Naive B cell (primary cell): ENCODE data around the gene CLCN2. TPM values are rescaled to one million over a fixed set of nuclear protein-coding genes. Genes with fewer than 3 reads are reported as not detected.

ENCODE experiments used
- ATAC-seq, 2 donors: fragments of 150-1000 bp; cut with Tn5 transposase; 2 replicates each; pipeline ENCODE4 v1.10.0; 2021; ENCODE audit warnings: low read depth in 2 of 2, mild to moderate bottlenecking in 2 of 2, moderate library complexity in 2 of 2
- DNase-seq: peaks from one replicate; pipeline ENCODE4 v3.0.0; 2022
- H3K27ac Mint-ChIP-seq, 6 donors: one replicate each; pipeline ENCODE4 v1.8.0; 2020 to 2022; ENCODE audit warnings: mild to moderate bottlenecking in 6 of 6, mixed read lengths in 6 of 6, moderate library complexity in 5 of 6, inconsistent platforms in 2 of 6
- H3K27me3 Mint-ChIP-seq, 3 donors: one replicate each; pipeline ENCODE4 v1.8.0; 2021 to 2022; ENCODE audit warnings: mixed read lengths in 3 of 3, mild to moderate bottlenecking in 1 of 3
- H3K36me3 Mint-ChIP-seq, 2 donors: one replicate each; pipeline ENCODE4 v1.8.0; 2020 to 2022; ENCODE audit warnings: mixed read lengths in 2 of 2, inconsistent platforms in 1 of 2, mild to moderate bottlenecking in 1 of 2
- H3K4me1 Mint-ChIP-seq, 3 donors: one replicate each; pipeline ENCODE4 v1.8.0; 2020 to 2022; ENCODE audit warnings: mixed read lengths in 3 of 3, inconsistent platforms in 1 of 3, mild to moderate bottlenecking in 1 of 3, moderate library complexity in 1 of 3
- H3K4me3 Mint-ChIP-seq, 8 donors: one replicate each; pipeline ENCODE4 v1.8.0; 2020 to 2022; ENCODE audit warnings: mild to moderate bottlenecking in 8 of 8, mixed read lengths in 8 of 8, moderate library complexity in 8 of 8, inconsistent platforms in 2 of 8
- H3K9me3 Mint-ChIP-seq, 7 donors: one replicate each; pipeline ENCODE4 v1.8.0; 2020 to 2022; ENCODE audit warnings: mixed read lengths in 7 of 7, mild to moderate bottlenecking in 5 of 7, inconsistent platforms in 2 of 7, moderate library complexity in 1 of 7
- polyA plus RNA-seq, 6 donors: library from polyadenylated mRNA; unstranded; fragments of 300-500 nt; fragmentation: Illumina TruSeq; gene quantifications; one replicate each; pipeline ENCODE4 v1.2.3, GENCODE V29; 2021; ENCODE audit warnings: low read depth in 6 of 6

The CLCN2 gene
- polyA plus RNA-seq, result 1 to 10 TPM in 3 of 6 donors, under 1 TPM in 1, not detected in 2; 0.35 to 1.8 (median 1.3) TPM

- H3K9me3 Mint-ChIP-seq, result no peaks in the 10 kb centered on the region
- H3K27ac Mint-ChIP-seq, result peak within 1 kb of the TSS; percentile 67 to 93 (median 88)
- ATAC-seq (peak; percentile 6 to 9), DNase-seq (peak; percentile 50)
- peaks cover 0 to 11% (median 5%) of the 10 kb centered on the region in 3 donors for H3K27me3 Mint-ChIP-seq
- H3K4me3 Mint-ChIP-seq, result peak within 1 kb of the TSS; percentile 87 to 98 (median 96)
- H3K36me3 Mint-ChIP-seq, result no peaks in the 10 kb centered on the region
- peaks cover 28 to 33% (median 29%) of the 10 kb centered on the region in 3 donors for H3K4me1 Mint-ChIP-seq
These were observed at the start of gene CLCN2, which contains the start of gene POLR2H for GRCh38 chr3:184361532-184361931. Gene CLCN2, minus strand, starts transcription at chr3:184361605. Its CDS starts 126 bp downstream, at chr3:184361479. Gene POLR2H, plus strand, starts transcription at chr3:184361710. Its CDS starts 1,783 bp downstream, at chr3:184363493.

GRCh38 chr3:184409946-184410500 lies 48.6 kb upstream of the CLCN2 start:
- H3K4me1 Mint-ChIP-seq, result no peaks in the 10 kb centered on the region
- no peaks in the 10 kb centered on the region for H3K36me3 Mint-ChIP-seq
- no peak for DNase-seq
- H3K9me3 Mint-ChIP-seq, result peaks cover 0 to 1% (median 0%) of the 10 kb centered on the region in 7 donors
- H3K4me3 Mint-ChIP-seq, result no peak overlapping the region
- no peak for ATAC-seq
- H3K27me3 Mint-ChIP-seq, result peaks cover 8 to 29% (median 14%) of the 10 kb centered on the region in 3 donors
- no peak overlapping the region for H3K27ac Mint-ChIP-seq

DNA sequence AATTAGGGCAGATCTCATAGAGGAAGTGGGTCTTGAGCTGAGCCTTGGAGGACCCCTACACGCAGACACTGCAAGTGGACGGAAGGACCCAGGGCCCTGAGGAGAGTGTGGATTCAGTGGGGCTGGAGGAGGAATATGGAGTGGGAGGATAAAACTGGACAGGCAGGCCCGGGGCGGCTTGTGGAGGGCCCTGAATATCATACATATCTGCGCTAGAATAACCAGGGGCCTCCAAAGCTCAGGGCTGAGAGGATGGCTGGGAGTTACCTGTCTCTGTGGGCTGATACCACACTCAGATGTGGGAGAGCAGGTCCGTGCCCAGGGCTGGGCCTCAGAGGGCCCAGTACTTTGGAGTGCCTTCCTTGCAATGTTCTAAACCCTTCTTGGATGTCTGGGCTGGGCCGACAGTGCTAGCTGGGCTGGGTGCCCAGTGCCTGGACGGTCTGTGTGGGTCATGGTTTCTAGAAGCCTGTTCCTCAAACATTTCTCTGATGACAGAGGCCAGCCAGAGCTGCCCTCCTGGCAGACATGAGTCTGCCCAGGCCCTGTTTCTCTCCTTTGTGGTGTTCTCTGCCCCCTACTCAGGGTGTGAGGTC lies 48.0 kb upstream of the CLCN2 start:
- ATAC-seq (no peak), DNase-seq (no peak)
- no peak overlapping the region for H3K27ac Mint-ChIP-seq
- H3K9me3 Mint-ChIP-seq, result peaks cover 0 to 1% (median 0%) of the 10 kb centered on the region in 7 donors
- H3K36me3 Mint-ChIP-seq, result no peaks in the 10 kb centered on the region
- H3K4me1 Mint-ChIP-seq, result no peaks in the 10 kb centered on the region
- H3K27me3 Mint-ChIP-seq, result peaks cover 9 to 30% (median 14%) of the 10 kb centered on the region in 3 donors
- no peak overlapping the region for H3K4me3 Mint-ChIP-seq

GRCh38 chr3:184405075-184406030 lies 43.9 kb upstream of the CLCN2 start:
- Mint-ChIP-seq H3K4me1 (no peaks in the 10 kb centered on the region), H3K4me3 (no peak overlapping the region), H3K36me3 (no peaks in the 10 kb centered on the region), H3K9me3 (peaks cover 0 to 2% (median 0%) of the 10 kb centered on the region in 7 donors), H3K27ac (no peak overlapping the region), H3K27me3 (peaks cover 18 to 29% (median 27%) of the 10 kb centered on the region in 3 donors)
- DNase-seq, result no peak
- ATAC-seq, result no peak

GRCh38 chr3:184399410-184399809 lies 38.0 kb upstream of the CLCN2 start:
- no peaks in the 10 kb centered on the region for H3K4me1 Mint-ChIP-seq
- H3K27me3 Mint-ChIP-seq, result peaks cover 24 to 40% (median 34%) of the 10 kb centered on the region in 3 donors
- no peak for ATAC-seq
- H3K4me3 Mint-ChIP-seq, result no peak overlapping the region
- no peaks in the 10 kb centered on the region for H3K36me3 Mint-ChIP-seq
- no peak overlapping the region for H3K27ac Mint-ChIP-seq
- H3K9me3 Mint-ChIP-seq, result peaks cover 0 to 2% (median 0%) of the 10 kb centered on the region in 7 donors
- no peak for DNase-seq

GRCh38 chr3:184395320-184395660 lies 33.9 kb upstream of the CLCN2 start:
- no peaks in the 10 kb centered on the region for H3K9me3 Mint-ChIP-seq
- no peak overlapping the region for H3K4me3 Mint-ChIP-seq
- no peaks in the 10 kb centered on the region for H3K4me1 Mint-ChIP-seq
- H3K36me3 Mint-ChIP-seq, result no peaks in the 10 kb centered on the region
- DNase-seq, result no peak
- no peak overlapping the region for H3K27ac Mint-ChIP-seq
- peaks cover 27 to 30% (median 28%) of the 10 kb centered on the region in 3 donors for H3K27me3 Mint-ChIP-seq
- no peak for ATAC-seq

- Mint-ChIP-seq H3K36me3 (no peaks in the 10 kb centered on the region), H3K27ac (no peak overlapping the region), H3K4me3 (no peak overlapping the region), H3K27me3 (peaks cover 29 to 60% (median 47%) of the 10 kb centered on the region in 3 donors), H3K9me3 (peaks cover 0 to 1% (median 0%) of the 10 kb centered on the region in 7 donors), H3K4me1 (no peaks in the 10 kb centered on the region)
- DNase-seq (no peak), ATAC-seq (no peak)
These were observed 29.9 kb upstream of the CLCN2 start for GRCh38 chr3:184391266-184391665.

DNA sequence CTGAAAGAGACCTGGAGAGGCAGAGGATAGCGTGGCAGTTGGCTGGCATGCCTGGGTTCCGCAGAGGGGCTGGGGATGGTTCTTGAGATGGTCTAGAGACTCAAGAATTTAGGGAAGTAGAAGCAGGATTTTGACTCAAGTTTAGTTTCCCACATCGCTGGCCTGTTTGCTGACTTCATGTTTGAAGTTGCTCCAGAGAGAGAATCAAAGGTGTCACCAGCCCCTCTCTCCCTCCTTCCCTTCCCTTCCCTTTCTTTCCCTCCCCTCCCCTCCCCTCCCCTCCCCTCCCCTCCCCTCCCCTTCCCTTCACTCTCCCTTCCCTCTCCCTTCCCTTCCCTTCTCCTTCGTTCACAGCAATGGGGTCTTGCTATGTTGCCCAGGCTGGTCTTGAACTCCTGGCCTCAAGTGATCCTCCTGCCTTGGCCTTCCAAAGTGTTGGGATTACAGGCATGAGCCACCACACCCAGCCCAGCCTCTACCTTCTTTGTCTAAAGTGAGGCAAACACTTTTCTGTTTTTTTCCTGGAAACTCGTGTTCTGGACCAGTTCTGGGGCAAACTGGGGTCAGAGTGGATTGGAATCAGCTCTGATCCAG lies 28.6 kb upstream of the CLCN2 start:
- H3K27me3 Mint-ChIP-seq, result peaks cover 35 to 68% (median 56%) of the 10 kb centered on the region in 3 donors
- no peaks in the 10 kb centered on the region for H3K36me3 Mint-ChIP-seq
- H3K4me1 Mint-ChIP-seq, result no peaks in the 10 kb centered on the region
- no peak overlapping the region for H3K4me3 Mint-ChIP-seq
- peak overlapping the region in 1 of 6 donors; percentile 9 for H3K27ac Mint-ChIP-seq
- peaks cover 0 to 1% (median 0%) of the 10 kb centered on the region in 7 donors for H3K9me3 Mint-ChIP-seq
- ATAC-seq, result no peak
- no peak for DNase-seq

- H3K27me3 Mint-ChIP-seq, result peaks cover 38 to 74% (median 62%) of the 10 kb centered on the region in 3 donors
- no peaks in the 10 kb centered on the region for H3K36me3 Mint-ChIP-seq
- no peak for DNase-seq
- peak overlapping the region in 1 of 6 donors; percentile 9 for H3K27ac Mint-ChIP-seq
- no peaks in the 10 kb centered on the region for H3K4me1 Mint-ChIP-seq
- H3K4me3 Mint-ChIP-seq, result no peak overlapping the region
- H3K9me3 Mint-ChIP-seq, result peaks cover 0 to 1% (median 0%) of the 10 kb centered on the region in 7 donors
- ATAC-seq, result no peak
These were observed 28.0 kb upstream of the CLCN2 start for GRCh38 chr3:184389384-184389783.

DNA sequence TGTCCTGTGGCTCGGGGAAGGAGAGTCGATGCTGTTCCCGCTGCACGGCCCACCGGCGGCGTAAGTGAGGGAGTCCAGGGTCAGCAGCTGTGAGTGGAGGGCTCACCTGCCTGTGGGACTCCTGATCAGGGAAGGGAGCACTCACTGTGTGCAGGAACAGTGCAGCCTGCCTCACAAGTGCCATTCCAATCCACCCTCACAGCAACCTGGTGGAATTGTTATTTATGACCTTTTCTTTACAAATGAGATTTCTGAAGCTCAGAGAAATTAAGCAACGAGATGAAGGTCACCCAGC lies 27.5 kb upstream of the CLCN2 start:
- H3K27me3 Mint-ChIP-seq, result peaks cover 42 to 79% (median 67%) of the 10 kb centered on the region in 3 donors
- no peaks in the 10 kb centered on the region for H3K36me3 Mint-ChIP-seq
- no peaks in the 10 kb centered on the region for H3K4me1 Mint-ChIP-seq
- no peak overlapping the region for H3K27ac Mint-ChIP-seq
- no peak for DNase-seq
- ATAC-seq, result no peak
- no peak overlapping the region for H3K4me3 Mint-ChIP-seq
- H3K9me3 Mint-ChIP-seq, result peaks cover 0 to 1% (median 0%) of the 10 kb centered on the region in 7 donors

DNA sequence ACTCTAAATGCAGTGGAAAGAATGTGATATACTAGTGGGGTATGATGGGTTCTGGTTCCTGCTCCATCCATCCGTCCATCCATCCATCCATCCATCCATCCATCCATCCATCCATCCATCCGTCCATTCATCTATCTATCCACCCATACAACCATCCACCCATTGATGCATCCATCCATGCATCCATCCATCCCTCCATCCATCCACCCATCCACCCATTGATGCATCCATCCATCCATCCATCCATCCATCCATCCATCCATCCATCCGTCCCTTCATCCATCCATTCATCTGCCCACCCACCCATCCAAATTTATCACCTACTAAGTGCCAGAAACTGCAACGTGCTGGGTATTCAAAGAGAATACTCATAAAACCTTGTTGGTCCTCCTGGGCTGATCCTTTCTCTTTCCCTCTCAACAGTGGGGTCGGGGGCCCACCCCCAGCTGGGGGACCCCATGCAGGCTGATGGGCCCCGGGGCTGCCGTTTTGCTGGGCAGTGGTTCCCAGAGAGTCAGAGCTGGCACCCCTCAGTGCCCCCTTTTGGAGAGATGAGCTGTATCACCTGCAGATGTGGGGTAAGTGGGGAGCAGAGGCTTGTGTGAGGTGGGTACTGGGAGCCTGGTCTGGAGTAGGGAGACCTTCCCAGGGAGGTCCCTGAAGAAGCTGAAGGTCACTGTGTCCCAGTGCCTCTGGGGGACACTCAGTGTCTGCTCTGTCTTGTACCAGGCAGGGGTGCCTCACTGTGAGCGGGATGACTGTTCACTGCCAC lies 26.9 kb upstream of the CLCN2 start:
- Mint-ChIP-seq H3K4me3 (no peak overlapping the region), H3K27me3 (peaks cover 40 to 80% (median 70%) of the 10 kb centered on the region in 3 donors), H3K27ac (no peak overlapping the region), H3K9me3 (peaks cover 0 to 1% (median 0%) of the 10 kb centered on the region in 7 donors), H3K4me1 (no peaks in the 10 kb centered on the region), H3K36me3 (no peaks in the 10 kb centered on the region)
- DNase-seq (no peak), ATAC-seq (no peak)

- Mint-ChIP-seq H3K27ac (no peak overlapping the region), H3K4me3 (no peak overlapping the region), H3K27me3 (peaks cover 40 to 89% (median 81%) of the 10 kb centered on the region in 3 donors), H3K4me1 (no peaks in the 10 kb centered on the region), H3K36me3 (no peaks in the 10 kb centered on the region), H3K9me3 (peaks cover 0 to 1% (median 0%) of the 10 kb centered on the region in 7 donors)
- ATAC-seq, result no peak
- DNase-seq, result no peak
These were observed 25.8 kb upstream of the CLCN2 start for GRCh38 chr3:184387174-184387714.
